Measurements from ENCODE around the gene GHSR.

Gene GHSR

DNA sequence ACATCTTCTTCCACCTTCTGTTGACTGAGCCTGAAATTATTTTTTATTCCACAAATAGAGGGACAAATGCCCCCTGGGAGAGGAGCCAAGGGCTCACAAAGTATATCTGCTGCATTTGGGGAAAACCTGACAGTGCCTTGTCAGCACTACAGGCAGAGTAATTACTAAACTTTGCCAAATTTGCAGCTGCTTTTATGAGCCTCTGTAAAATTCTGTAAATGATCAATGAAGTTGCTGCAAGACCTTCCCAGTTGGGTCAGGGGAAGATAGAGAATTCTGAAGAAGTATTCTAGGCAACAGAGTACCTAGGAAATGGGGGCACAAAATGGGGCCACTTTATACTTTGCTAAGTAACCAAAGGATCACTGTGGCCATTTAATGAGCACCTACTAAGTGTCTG, 10.5 kb downstream of the GHSR start:
- no peak for DNase-seq (ENCODE audit: low read depth)

DNA sequence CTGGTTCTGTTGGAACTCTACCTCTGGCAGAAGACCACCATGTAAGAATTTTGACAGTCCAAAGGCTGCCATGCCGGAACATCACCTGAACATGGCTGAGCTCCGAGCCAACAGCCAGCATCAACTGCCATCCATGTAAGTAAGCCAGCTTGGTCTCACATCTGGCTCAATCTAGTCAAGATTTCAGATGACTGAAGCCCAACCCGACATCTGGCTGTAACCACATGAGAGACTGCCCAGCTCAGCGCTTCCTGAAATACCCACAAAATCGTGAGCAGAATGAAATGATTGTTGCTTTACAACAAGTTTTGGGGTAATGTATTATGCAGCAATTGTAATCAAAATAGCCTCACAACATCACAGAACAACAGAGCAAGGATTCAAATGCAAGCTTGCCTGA, 32.9 kb downstream of the GHSR start:
- DNase-seq (ENCODE audit: low read depth) = no peak

DNA sequence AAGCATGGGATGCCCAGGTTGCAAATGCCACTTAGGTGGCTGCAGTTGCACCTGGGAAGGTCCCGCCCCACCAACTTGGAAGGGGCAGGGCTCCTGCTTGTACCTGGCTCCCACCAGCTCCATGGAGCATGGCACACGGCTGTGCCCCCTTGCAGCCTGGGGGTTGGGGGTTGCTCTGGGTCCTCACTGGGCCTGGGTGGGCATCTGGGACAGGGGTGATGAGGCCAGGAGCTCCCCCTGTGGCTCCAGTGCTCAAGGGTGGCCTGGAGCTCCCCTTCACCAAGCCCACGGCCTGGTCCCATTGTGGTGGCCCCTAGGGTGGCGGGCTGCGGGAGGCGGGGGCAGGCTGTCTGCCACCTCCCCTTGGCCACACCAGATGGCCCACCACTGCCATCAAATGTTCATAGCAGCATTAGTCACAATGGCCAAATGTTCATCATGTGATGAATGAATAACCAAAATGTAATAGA, 36.7 kb downstream of the GHSR start:
- no peak for DNase-seq (ENCODE audit: low read depth)

DNA sequence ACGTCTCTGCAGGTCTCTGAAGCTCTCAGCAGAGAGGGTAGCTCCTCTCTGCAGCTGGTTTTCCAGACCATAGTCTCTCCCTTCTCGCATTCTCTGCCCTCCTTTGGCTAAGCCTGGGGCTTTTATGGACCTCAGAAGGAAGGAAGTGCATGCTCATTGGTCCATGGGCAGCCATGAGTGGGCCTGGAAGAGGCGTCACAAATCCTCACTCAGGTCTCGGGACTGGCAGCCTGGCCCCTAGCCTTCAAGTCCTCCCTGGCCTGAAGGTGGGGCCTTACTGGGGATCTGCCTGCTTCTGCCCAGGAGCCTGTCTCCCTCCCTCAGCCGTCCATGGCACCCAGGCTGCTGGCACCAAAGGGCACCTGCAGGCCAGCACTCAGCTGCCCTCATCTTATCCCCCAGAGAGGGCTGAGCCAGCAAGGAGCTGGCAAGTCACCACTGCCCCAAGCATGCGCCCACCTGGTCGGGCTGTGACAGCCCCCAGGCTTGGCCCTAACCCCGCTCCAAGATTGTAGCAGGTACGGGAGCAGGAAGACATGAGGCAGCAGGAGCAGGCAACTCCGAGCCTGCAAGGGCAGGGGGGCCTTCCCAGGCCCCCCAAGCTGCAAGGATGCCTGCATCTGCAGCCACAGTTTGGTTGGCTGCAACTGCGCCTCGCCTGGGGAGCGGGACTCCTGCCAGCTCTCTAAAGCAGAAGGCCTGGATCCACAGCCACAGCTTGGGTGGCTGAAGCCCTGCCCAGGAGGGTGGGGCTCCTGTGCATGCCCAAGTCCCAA, 37.4 kb downstream of the GHSR start:
- DNase-seq (ENCODE audit: low read depth) = no peak

DNA sequence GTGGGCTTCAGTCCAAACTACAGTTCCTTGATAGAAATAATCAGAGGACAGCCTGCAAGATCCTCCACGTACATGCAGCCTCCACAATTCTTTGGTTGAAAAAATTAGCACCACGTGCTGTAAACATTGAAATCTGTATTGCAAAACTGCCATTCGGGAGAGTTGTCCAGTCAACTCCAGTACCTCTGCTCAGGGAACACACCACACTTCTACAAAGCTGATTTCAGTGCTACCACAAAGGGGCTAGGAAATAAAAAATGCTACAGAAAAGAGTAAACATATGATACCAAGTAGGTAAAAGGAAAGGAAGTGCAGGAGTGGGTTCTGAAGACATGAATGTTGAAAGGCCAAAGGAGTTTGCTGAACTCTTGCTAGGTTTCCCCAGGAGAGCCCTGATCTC, 40.4 kb downstream of the GHSR start:
- DNase-seq (ENCODE audit: low read depth) = no peak

DNA sequence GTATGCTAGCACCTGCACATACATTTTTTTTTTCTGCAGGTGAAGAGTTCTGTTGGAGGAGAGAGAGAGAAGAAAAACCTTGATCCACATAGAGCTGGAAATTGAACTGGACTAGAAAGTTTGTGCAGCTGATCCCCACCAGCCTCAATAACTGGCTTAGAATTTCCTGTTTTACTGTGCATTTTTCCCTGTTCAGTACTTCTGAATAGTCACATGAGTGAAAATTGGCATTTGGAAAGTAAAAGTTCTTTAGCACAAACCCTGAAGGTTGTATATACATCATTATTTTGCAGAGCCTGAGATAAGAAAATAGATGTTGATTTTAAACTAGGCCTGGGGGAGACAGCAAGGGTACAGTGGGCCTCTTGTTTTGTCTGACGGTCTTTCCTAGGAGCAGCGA, 42.3 kb downstream of the GHSR start:
- no peak for DNase-seq (ENCODE audit: low read depth)

DNA sequence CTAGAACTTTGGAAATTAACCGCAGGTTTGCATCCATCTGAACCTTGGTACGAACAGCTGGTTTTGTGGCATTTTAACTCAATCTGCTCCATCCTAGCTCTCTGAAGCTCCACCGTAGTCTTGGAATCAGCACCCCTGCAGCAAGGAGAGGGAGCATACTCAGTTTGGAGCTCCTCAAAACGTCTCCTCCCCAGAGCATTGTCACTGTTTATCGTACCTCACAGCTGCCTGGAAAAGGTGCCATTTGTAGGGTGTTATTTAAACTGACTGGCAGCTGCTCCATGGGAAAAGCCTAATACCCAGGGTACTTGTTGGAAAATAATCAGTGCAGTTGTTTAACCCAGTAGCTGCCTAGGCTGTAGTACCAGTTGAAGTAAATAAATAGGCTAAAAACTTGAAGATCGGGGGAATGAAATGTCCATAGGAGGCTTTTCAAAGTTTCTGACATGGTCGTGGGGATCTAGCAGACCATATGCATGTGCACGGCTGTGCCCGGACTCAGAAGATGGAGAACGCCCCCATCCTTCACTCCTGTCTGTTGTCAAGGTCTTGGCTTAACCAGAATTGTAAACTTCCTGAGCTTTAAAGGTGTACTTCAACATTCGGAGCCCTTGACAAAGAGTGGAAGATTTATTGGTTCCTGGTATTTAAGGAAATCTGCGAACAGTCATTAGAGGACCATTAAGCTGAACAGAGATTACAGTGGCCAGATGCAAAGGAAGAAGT, 43.9 kb downstream of the GHSR start:
- DNase-seq (ENCODE audit: low read depth) = no peak

DNA sequence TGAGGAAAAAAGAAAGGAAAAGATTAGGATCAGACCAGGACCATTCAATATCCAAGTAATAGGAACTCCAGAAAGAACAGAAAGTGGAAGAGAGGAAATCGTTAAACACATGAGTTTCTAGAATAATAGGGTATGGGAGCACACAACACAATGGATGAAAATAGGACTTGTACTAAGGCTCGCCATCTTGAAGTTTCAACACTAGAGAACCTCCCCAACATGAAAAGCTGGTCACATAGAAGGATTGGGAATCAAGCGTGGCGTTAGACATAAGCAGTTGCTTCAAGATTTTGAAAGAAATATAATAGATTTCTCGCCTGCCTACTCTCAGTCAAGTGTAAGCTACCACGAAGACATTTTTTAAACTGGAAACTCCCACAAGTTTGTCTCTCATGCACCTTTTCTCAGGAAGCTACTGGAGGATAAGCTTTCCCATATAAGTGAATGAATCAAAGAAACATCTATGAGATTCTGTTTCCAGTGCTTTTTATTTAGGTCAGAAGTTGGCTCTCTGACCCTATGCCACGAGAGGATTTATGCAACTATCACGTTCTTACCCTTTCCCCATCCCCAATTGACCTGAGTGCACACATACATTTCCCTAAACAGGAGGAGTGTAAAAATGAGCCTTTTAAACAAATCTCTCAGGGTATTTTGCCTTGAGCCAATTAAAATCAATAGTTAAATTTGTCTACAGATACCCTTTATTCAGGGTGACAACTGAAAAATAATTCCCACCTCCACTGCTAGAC, 45.2 kb downstream of the GHSR start:
- no peak for DNase-seq (ENCODE audit: low read depth)

DNA sequence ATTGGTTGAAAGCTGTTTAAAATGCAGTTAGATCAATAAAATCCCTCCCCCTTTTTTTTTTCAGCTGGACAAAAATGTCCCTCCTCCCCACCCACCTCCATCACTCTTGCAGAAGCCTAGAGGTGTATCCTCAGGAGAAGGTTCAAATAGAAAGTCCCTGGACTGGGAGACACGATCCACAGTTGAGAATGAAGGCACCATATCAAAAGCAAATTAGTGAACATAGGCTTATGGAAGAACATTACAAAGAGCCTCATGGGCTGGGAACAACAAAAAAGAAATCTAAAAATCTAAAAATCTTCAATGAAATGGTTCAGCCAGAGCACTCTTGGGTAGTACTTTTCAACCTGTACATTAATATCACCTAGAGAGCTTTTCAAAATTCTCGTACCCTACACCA, 46.2 kb downstream of the GHSR start:
- DNase-seq (ENCODE audit: low read depth) = no peak

DNA sequence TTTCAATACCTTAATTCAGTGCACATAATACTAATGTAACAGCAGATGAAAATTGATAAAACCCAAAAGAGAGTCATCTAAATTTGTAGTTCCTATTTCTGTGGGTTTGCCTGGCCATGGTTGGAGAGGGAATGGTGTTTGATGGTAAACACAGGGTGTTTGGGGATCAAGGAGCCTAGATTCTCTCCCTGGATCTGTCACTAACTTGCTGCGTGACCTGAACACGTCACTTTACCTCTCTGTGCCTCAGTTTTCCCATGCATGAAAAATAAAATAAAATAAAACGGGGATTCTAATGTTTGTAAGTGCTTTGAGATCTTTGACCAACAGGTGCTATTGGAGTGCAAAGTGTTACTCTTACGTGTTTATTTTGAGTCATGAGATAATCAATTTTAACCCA, 49.8 kb downstream of the GHSR start:
- DNase-seq (ENCODE audit: low read depth) = no peak

DNA sequence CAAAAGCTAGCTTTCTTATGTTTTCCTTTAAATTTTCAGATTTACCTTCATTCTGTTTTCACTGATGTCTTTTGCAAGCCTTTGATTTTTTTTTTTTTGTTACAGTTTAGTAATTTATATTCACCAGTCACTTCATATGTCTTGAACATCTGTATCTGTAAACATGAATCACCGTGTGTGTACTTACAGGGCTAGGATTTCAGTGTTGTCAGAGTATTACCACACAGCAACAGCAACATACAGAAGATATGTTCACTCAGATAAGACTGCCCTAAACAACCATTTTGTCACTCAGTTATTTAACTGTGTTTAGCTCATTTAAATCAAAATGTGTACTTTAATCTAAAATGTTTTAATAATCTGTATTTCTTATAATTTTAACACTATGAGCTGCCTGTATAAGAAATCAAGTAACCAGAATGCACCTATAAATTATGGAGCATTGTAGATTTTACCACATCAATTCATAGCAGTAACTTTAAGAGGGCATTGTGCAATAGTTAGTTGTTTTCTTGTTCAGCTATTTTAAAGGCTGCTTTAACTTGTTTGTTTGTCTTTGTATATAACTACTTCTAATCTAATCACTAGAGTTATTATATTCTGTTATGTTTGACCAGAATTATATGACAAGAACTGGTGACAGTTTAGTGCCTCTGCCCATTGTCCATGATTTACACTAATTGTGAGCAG, 50.4 kb downstream of the GHSR start:
- DNase-seq (ENCODE audit: low read depth) = no peak

DNA sequence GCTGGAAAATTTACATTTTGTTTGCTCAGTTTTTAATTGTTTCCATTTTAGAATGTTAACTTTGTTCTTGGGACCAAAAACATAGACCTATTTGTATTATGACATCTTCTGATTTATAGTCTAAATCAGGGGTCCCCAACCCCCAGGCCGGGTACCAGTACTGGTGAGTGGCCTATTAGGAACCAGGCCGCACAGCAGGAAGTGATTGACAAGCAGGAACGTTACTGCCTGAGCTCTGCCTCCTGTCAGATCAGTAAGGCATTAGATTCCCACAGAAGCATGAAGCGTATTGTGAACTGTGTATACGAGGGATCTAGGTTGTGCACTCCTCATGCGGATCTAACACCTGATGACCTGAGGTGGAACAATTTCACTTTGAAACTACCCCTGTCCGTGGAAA, 51.9 kb downstream of the GHSR start:
- no peak for DNase-seq (ENCODE audit: low read depth)

DNA sequence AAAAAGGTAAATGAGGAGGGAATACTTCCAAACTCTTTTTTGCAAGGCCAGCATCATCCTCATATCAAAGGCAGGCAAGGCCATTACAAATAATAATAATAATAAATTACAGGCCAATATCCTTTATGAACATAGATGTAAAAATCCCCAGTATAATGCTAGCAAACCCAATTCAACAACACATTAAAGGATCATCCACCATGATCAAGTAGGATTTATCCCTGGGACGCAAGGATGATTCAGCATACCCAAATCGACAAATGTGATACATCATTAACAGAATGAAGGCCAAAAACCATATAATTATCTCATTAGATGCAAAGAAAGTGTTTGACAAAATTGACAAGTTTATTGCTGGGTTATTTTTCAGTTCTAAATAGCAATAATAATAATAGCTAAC, 53.6 kb downstream of the GHSR start:
- DNase-seq (ENCODE audit: low read depth) = no peak

All from stimulated activated CD4-positive, alpha-beta T cell treated with anti-CD3 and anti-CD28 coated beads, Interleukin-2, amount 100 ng/mL, for 4 hours (primary cell).